Thoracic aorta (tissue), 2 donors: ENCODE results near the gene GADD45G. TPM values are rescaled to one million over a fixed set of nuclear protein-coding genes. Genes with fewer than 3 reads are reported as not detected.

Experiments used
- ATAC-seq: fragments of 150-250 bp; one replicate; pipeline ENCODE4 v1.8.0; 2017; ENCODE audit warnings: low read depth; ENCODE audit not compliant: insufficient number of reproducible peaks, low FRiP score
- DNase-seq: peaks from one replicate; pipeline ENCODE4 v3.0.0-alpha.2; 2020; ENCODE audit warnings: low spot score
- H3K27ac ChIP-seq, 2 donors: fragments of 200-600 bp; sonication (generic); 1 replicate in 1 of 2; 2 replicates in 1 of 2; pipeline ENCODE4 v1.5.1; 2016; ENCODE audit warnings: mild to moderate bottlenecking in 2 of 2, moderate library complexity in 2 of 2
- H3K27me3 ChIP-seq: fragments of 200-600 bp; sonication (generic); replicated peaks from 2 replicates; pipeline ENCODE4 v1.6.0; 2016; ENCODE audit warnings: mild to moderate bottlenecking; ENCODE audit not compliant: insufficient read depth
- H3K36me3 ChIP-seq: fragments of 200-600 bp; sonication (generic); one replicate; pipeline ENCODE4 v1.5.1; 2016
- H3K4me1 ChIP-seq, 2 donors: fragments of 200-600 bp; sonication (generic); 1 replicate in 1 of 2; 2 replicates in 1 of 2; pipeline versions ENCODE4 v1.5.1 to v1.6.0; 2016; ENCODE audit warnings: low read depth in 2 of 2, mild to moderate bottlenecking in 1 of 2; ENCODE audit not compliant: control insufficient read depth in 1 of 2
- H3K4me3 ChIP-seq: fragments of 200-600 bp; sonication (generic); 2 replicates; pipeline ENCODE4 v1.5.1; 2016; ENCODE audit warnings: mild to moderate bottlenecking
- H3K9me3 ChIP-seq: fragments of 200-600 bp; sonication (generic); 2 replicates; pipeline ENCODE4 v1.5.1; 2016
- CTCF ChIP-seq: fragments of 200-600 bp; sonication (generic); IDR thresholded peaks from one replicate; pipeline ENCODE4 v1.5.1; 2019; ENCODE audit warnings: antibody characterized with exemption
- total RNA-seq, 2 donors: library from RNA; depleted of rRNA; stranded (reverse); fragments of >200 nt; gene quantifications; one replicate each; pipeline versions ENCODE4 v1.1.0 to v1.2.3, GENCODE V29; 2016

Gene GADD45G
- total RNA-seq, 2 donors from 2014 or later = 5.8 to 19.3 TPM

GRCh38 chr9:89592963-89593726 lies 11.7 kb upstream of the GADD45G start:
- ATAC-seq (no peak), DNase-seq (no peak)
- H3K27ac ChIP-seq = no peak overlapping the region
- H3K36me3 ChIP-seq = no peaks in the 10 kb centered on the region
- no peak overlapping the region for H3K4me3 ChIP-seq
- TF ChIP-seq CTCF = no peak
- H3K9me3 ChIP-seq = no peaks in the 10 kb centered on the region
- H3K4me1 ChIP-seq = no peaks in the 10 kb centered on the region
- no peaks in the 10 kb centered on the region for H3K27me3 ChIP-seq

GRCh38 chr9:89593727-89594427 lies 10.9 kb upstream of the GADD45G start:
- Histone ChIP-seq H3K4me1 (no peaks in the 10 kb centered on the region), H3K27me3 (no peaks in the 10 kb centered on the region)
- TF ChIP-seq CTCF = peak; percentile 32

DNA sequence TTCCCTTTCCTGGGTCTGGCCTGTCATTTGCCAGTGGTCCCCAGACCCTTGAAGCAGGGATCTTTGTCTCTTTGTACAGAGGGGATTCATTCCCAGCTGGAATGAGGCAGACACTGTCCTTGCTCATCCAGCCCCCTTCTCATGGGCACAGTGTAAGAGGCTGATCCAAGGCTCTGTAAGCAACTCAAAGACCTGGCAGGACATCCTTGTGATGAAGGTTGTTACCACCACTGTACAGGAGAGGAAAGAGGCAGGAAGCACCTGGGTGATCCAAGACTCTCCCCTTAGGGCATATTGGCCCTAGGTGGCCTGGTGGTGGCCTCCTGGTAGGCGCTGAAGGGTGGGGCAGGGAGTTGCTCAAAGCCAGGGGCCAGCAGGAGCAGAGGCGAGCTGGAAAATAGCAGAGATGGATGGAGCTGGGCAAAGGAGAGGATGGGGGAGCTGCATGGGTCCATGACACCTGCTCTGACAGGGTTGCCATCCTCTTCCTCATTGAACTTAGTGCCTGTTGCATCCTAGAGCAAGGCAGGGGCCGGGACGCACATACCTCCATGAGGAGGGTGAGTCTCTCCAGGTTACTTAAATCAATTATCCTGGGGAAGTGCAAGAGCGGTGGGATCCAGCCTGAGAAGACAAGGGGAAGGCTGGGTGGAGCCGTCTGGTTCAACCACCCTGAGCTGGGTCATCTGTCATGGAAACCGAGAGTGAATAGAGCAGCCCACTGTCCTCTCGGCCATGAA lies 9.8 kb upstream of the GADD45G start:
- no peaks in the 10 kb centered on the region for H3K4me1 ChIP-seq
- no peak for ATAC-seq
- no peak overlapping the region for H3K27ac ChIP-seq
- no peaks in the 10 kb centered on the region for H3K9me3 ChIP-seq
- no peak for TF ChIP-seq CTCF
- no peak for DNase-seq
- H3K36me3 ChIP-seq = no peaks in the 10 kb centered on the region
- H3K4me3 ChIP-seq = no peak overlapping the region
- no peaks in the 10 kb centered on the region for H3K27me3 ChIP-seq

More at GRCh38 chr9:89593727-89594427, 10.9 kb upstream of the GADD45G start:
- no peak overlapping the region for H3K27ac ChIP-seq
- ATAC-seq (no peak), DNase-seq (no peak)
- H3K36me3 ChIP-seq = no peaks in the 10 kb centered on the region
- H3K4me3 ChIP-seq = no peak overlapping the region
- no peaks in the 10 kb centered on the region for H3K9me3 ChIP-seq

GRCh38 chr9:89595646-89596045 lies 9.2 kb upstream of the GADD45G start:
- ATAC-seq (no peak), DNase-seq (no peak)
- no peak overlapping the region for H3K27ac ChIP-seq
- no peak for TF ChIP-seq CTCF
- H3K27me3 ChIP-seq = no peaks in the 10 kb centered on the region
- H3K9me3 ChIP-seq = no peaks in the 10 kb centered on the region
- H3K4me3 ChIP-seq = no peak overlapping the region
- H3K36me3 ChIP-seq = no peaks in the 10 kb centered on the region
- no peaks in the 10 kb centered on the region for H3K4me1 ChIP-seq
